H1 (cell line): ENCODE data around the gene ST7L.
"Not testable (repeated sequence)": the region's sequence is repeated elsewhere in the genome, so short reads cannot be mapped to it uniquely, and the experiment has no call there.

Experiments used
- EP300 ChIP-seq, 2 experiments: IDR thresholded peaks; 1 replicate in 1 of 2; 2 replicates in 1 of 2; pipeline ENCODE4 v1.6.1; 2011 to 2012; ENCODE audit warnings: low read depth in 2 of 2, low read length in 2 of 2, mild to moderate bottlenecking in 2 of 2, borderline replicate concordance in 1 of 2, inconsistent platforms in 1 of 2, moderate library complexity in 1 of 2
- EZH2 ChIP-seq: fragments of 200-600 bp; sonication (generic); IDR thresholded peaks from 2 replicates; pipeline ENCODE4 v1.7.1; 2012; ENCODE audit warnings: low read depth, mild to moderate bottlenecking, moderate library complexity, low read length, inconsistent platforms; ENCODE audit not compliant: severe bottlenecking
- GTF2F1 ChIP-seq: IDR thresholded peaks from 2 replicates; pipeline ENCODE4 v1.6.1; 2012; ENCODE audit warnings: low read depth, low read length, improper control_type of control experiment, borderline replicate concordance
- JUN ChIP-seq: IDR thresholded peaks from 2 replicates; pipeline ENCODE4 v1.6.1; 2011; ENCODE audit warnings: low read depth, mild to moderate bottlenecking, improper control_type of control experiment, low read length
- KDM1A ChIP-seq: fragments of 200-600, 300-600 bp; sonication (generic); IDR thresholded peaks from 2 replicates; pipeline ENCODE4 v1.7.1; 2016; ENCODE audit warnings: mild to moderate bottlenecking, low read length, borderline replicate concordance
- MAFK ChIP-seq: IDR thresholded peaks from 2 replicates; pipeline ENCODE4 v1.6.1; 2012; ENCODE audit warnings: low read depth, mild to moderate bottlenecking, improper control_type of control experiment, low read length
- PHF8 ChIP-seq: fragments of 200-600 bp; sonication (generic); conservative IDR thresholded peaks from 2 replicates; pipeline ENCODE4 v1.7.1; 2012; ENCODE audit warnings: low read depth, mild to moderate bottlenecking, inconsistent platforms, low read length, moderate library complexity
- POLR2A ChIP-seq, 2 experiments: IDR thresholded peaks; 1 replicate in 1 of 2; 2 replicates in 1 of 2; pipeline ENCODE4 v1.6.1; 2011; ENCODE audit warnings: low read depth in 2 of 2, low read length in 2 of 2, mild to moderate bottlenecking in 2 of 2; ENCODE audit errors: control extremely low read depth in 1 of 2
- POLR2AphosphoS5 ChIP-seq: IDR thresholded peaks from 2 replicates; pipeline ENCODE4 v1.6.1; 2011; ENCODE audit warnings: low read depth, low read length
- RAD21 ChIP-seq, 2 experiments: IDR thresholded peaks in 1 of 2; conservative IDR thresholded peaks in 1 of 2; 2 replicates each; pipeline ENCODE4 v1.6.1; 2011; ENCODE audit warnings: low read depth in 2 of 2, low read length in 2 of 2, improper control_type of control experiment in 1 of 2, inconsistent platforms in 1 of 2, mild to moderate bottlenecking in 1 of 2, moderate library complexity in 1 of 2
- RXRA ChIP-seq: IDR thresholded peaks from 2 replicates; pipeline ENCODE4 v1.6.1; 2011; ENCODE audit warnings: low read depth, mild to moderate bottlenecking, low read length, moderate library complexity; ENCODE audit not compliant: insufficient read depth
- SIX5 ChIP-seq: IDR thresholded peaks from 2 replicates; pipeline ENCODE4 v1.6.1; 2011; ENCODE audit warnings: mild to moderate bottlenecking, low read depth, low read length
- TAF1 ChIP-seq: IDR thresholded peaks from 2 replicates; pipeline ENCODE4 v1.6.1; 2011; ENCODE audit warnings: mild to moderate bottlenecking, low read depth, low read length
- TF ChIP-seq, protein P1 (sequence below), 3 experiments: IDR thresholded peaks; 1 replicate in 2 of 3; 2 replicates in 1 of 3; pipeline versions ENCODE4 v1.5.1 to v1.6.1; 2011; ENCODE audit warnings: low read length in 3 of 3, mild to moderate bottlenecking in 3 of 3, inconsistent platforms in 2 of 3, low read depth in 1 of 3, moderate library complexity in 1 of 3; ENCODE audit not compliant: insufficient read depth in 1 of 3; ENCODE audit errors: control extremely low read depth in 1 of 3

DNA sequence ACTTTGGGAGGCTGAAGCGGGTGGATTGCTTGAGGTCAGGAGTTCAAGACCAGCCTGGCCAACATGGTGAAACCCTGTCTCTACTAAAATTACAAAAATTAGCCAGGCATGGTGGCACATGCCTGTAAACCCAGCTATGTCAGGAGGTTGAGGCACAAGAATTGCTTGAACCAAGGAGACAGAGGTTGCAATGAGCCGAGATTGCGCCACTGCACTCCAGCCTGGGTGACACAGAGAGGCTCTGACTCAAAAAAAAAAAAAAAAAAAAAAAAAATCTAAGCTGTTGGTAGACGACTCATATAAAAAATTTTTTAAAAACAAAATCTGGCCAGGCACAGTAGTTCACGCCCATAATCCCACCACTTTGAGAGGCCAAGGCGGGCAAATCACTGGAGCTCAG is 131.3 kb downstream of the ST7L start:
- TF ChIP-seq MAFK; POLR2A (IDR thresholded peaks at IDR 0.05; ENCODE audit: control extremely low read depth in 1 of 2, low read depth in 2 of 2, low read length in 2 of 2); JUN; EP300 (IDR thresholded peaks at IDR 0.05; ENCODE audit: borderline replicate concordance in 1 of 2, low read depth in 2 of 2, low read length in 2 of 2); SIX5; POLR2AphosphoS5; PHF8; EZH2; RAD21 (IDR thresholded peaks at IDR 0.05 in 1 of 2, conservative IDR thresholded peaks at IDR 0.05 in 1 of 2; ENCODE audit: low read depth in 2 of 2, low read length in 2 of 2); GTF2F1; TAF1; RXRA; KDM1A: not testable (repeated sequence)
- TF ChIP-seq, protein P1, sequence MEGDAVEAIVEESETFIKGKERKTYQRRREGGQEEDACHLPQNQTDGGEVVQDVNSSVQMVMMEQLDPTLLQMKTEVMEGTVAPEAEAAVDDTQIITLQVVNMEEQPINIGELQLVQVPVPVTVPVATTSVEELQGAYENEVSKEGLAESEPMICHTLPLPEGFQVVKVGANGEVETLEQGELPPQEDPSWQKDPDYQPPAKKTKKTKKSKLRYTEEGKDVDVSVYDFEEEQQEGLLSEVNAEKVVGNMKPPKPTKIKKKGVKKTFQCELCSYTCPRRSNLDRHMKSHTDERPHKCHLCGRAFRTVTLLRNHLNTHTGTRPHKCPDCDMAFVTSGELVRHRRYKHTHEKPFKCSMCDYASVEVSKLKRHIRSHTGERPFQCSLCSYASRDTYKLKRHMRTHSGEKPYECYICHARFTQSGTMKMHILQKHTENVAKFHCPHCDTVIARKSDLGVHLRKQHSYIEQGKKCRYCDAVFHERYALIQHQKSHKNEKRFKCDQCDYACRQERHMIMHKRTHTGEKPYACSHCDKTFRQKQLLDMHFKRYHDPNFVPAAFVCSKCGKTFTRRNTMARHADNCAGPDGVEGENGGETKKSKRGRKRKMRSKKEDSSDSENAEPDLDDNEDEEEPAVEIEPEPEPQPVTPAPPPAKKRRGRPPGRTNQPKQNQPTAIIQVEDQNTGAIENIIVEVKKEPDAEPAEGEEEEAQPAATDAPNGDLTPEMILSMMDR (IDR thresholded peaks at IDR 0.05; ENCODE audit: control extremely low read depth in 1 of 3, insufficient read depth in 1 of 3, low read depth in 1 of 3, low read length in 3 of 3) = not testable (repeated sequence)
